HepG2 (cell line): Measurements from ENCODE around the gene OCSTAMP.

Experiments used
- JUN ChIP-seq: sonication (generic); formaldehyde crosslinking; IDR thresholded peaks from 2 replicates; pipeline ENCODE4 v1.4.0; 2020; ENCODE audit warnings: mild to moderate bottlenecking, missing genetic modification reagents
- MEIS1 ChIP-seq: sonication (generic); formaldehyde crosslinking; IDR thresholded peaks from 2 replicates; pipeline ENCODE4 v1.9.0; 2021; ENCODE audit warnings: mild to moderate bottlenecking, missing genetic modification reagents, moderate library complexity, borderline replicate concordance
- MYNN ChIP-seq: sonication (generic); formaldehyde crosslinking; IDR thresholded peaks from 2 replicates; pipeline ENCODE4 v1.4.0; 2020; ENCODE audit warnings: mild to moderate bottlenecking, low read depth, missing genetic modification reagents
- NR2C2 ChIP-seq: sonication (generic); formaldehyde crosslinking; IDR thresholded peaks from 2 replicates; pipeline ENCODE4 v1.4.0; 2020; ENCODE audit warnings: missing genetic modification reagents, mild to moderate bottlenecking, moderate library complexity, borderline replicate concordance
- POLR2AphosphoS5 ChIP-seq: IDR thresholded peaks from 2 replicates; pipeline ENCODE4 v1.6.1; 2012; ENCODE audit warnings: low read depth, low read length
- REST ChIP-seq, 2 experiments: IDR thresholded peaks; 2 replicates each; pipeline ENCODE4 v1.6.1; 2011 to 2012; ENCODE audit warnings: low read length in 2 of 2, borderline replicate concordance in 1 of 2, low read depth in 1 of 2, mild to moderate bottlenecking in 1 of 2, moderate library complexity in 1 of 2
- RFXANK ChIP-seq: IDR thresholded peaks from 2 replicates; pipeline ENCODE4 v1.6.1; 2016
- SP1 ChIP-seq, 2 experiments: fragments of 450-650 bp in 1 of 2; sonication (generic) in 1 of 2; formaldehyde crosslinking in 1 of 2; IDR thresholded peaks; 2 replicates each; pipeline versions ENCODE4 v1.4.0 to v1.6.1; 2016 to 2020; ENCODE audit warnings: missing genetic modification reagents in 1 of 2
- TCF7L2 ChIP-seq: IDR thresholded peaks from 2 replicates; pipeline ENCODE4 v1.6.1; 2011; ENCODE audit warnings: mild to moderate bottlenecking, low read depth, low read length, moderate library complexity
- ZNF101 ChIP-seq: sonication (generic); formaldehyde crosslinking; IDR thresholded peaks from 2 replicates; pipeline ENCODE4 v1.4.0; 2020; ENCODE audit warnings: mild to moderate bottlenecking, low read depth, missing genetic modification reagents, borderline replicate concordance
- ZNF614 ChIP-seq: IDR thresholded peaks from 2 replicates; pipeline ENCODE4 v1.6.1; 2018; ENCODE audit warnings: missing biosample characterization, missing genetic modification reagents, inconsistent platforms, borderline replicate concordance
- TF ChIP-seq, protein P1 (sequence below): sonication (generic); formaldehyde crosslinking; IDR thresholded peaks from 2 replicates; pipeline ENCODE4 v1.5.0; 2020; ENCODE audit warnings: mild to moderate bottlenecking, missing genetic modification reagents, moderate library complexity
- TF ChIP-seq, protein P2 (sequence below): sonication (generic); formaldehyde crosslinking; IDR thresholded peaks from 2 replicates; pipeline ENCODE4 v1.4.0; 2020; ENCODE audit warnings: missing genetic modification reagents, mild to moderate bottlenecking, borderline replicate concordance

- TF ChIP-seq MEIS1 (CRISPR knock-in tag) (no peak), NR2C2 (CRISPR knock-in tag) (no peak), ZNF101 (no peak), REST (IDR thresholded peaks at IDR 0.05; ENCODE audit: borderline replicate concordance in 1 of 2, low read depth in 1 of 2, low read length in 2 of 2) (no peak), POLR2AphosphoS5 (no peak), RFXANK (CRISPR knock-in tag) (no peak), JUN (no peak), TCF7L2 (no peak), SP1 (IDR thresholded peaks at IDR 0.05) (no peak), SP1 (CRISPR knock-in tag; IDR thresholded peaks at IDR 0.05) (no peak), ZNF614 (CRISPR knock-in tag) (no peak), MYNN (CRISPR knock-in tag) (no peak)
- TF ChIP-seq, protein P1, sequence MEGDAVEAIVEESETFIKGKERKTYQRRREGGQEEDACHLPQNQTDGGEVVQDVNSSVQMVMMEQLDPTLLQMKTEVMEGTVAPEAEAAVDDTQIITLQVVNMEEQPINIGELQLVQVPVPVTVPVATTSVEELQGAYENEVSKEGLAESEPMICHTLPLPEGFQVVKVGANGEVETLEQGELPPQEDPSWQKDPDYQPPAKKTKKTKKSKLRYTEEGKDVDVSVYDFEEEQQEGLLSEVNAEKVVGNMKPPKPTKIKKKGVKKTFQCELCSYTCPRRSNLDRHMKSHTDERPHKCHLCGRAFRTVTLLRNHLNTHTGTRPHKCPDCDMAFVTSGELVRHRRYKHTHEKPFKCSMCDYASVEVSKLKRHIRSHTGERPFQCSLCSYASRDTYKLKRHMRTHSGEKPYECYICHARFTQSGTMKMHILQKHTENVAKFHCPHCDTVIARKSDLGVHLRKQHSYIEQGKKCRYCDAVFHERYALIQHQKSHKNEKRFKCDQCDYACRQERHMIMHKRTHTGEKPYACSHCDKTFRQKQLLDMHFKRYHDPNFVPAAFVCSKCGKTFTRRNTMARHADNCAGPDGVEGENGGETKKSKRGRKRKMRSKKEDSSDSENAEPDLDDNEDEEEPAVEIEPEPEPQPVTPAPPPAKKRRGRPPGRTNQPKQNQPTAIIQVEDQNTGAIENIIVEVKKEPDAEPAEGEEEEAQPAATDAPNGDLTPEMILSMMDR (CRISPR knock-in tag) = no peak
- TF ChIP-seq, protein P2, sequence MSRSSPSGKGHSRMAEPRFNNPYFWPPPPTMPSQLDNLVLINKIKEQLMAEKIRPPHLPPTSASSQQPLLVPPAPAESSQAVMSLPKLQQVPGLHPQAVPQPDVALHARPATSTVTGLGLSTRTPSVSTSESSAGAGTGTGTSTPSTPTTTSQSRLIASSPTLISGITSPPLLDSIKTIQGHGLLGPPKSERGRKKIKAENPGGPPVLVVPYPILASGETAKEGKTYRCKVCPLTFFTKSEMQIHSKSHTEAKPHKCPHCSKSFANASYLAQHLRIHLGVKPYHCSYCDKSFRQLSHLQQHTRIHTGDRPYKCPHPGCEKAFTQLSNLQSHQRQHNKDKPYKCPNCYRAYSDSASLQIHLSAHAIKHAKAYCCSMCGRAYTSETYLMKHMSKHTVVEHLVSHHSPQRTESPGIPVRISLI = no peak
These were observed 23.5 kb upstream of the OCSTAMP start for GRCh38 chr20:46573788-46574584.
